ENCODE results near the gene PDE4A.

- TF ChIP-seq CTCF (IDR thresholded peaks at IDR 0.05; ENCODE audit: low read length) (no peak), EZH2 (IDR thresholded peaks at IDR 0.05; ENCODE audit: borderline replicate concordance, low read length) (no peak)
These were observed 66.2 kb downstream of the PDE4A start for GRCh38 chr19:10486551-10486950.
